ENCODE data around the gene TP53TG5. TPM values are rescaled to one million over a fixed set of nuclear protein-coding genes. Genes with fewer than 3 reads are reported as not detected.

Gene TP53TG5
- total and polyA plus RNA-seq, 2 of the 8 experiments (the other 6 are each of a cell fraction or from before 2014, with no cell fraction given) = not detected

DNA sequence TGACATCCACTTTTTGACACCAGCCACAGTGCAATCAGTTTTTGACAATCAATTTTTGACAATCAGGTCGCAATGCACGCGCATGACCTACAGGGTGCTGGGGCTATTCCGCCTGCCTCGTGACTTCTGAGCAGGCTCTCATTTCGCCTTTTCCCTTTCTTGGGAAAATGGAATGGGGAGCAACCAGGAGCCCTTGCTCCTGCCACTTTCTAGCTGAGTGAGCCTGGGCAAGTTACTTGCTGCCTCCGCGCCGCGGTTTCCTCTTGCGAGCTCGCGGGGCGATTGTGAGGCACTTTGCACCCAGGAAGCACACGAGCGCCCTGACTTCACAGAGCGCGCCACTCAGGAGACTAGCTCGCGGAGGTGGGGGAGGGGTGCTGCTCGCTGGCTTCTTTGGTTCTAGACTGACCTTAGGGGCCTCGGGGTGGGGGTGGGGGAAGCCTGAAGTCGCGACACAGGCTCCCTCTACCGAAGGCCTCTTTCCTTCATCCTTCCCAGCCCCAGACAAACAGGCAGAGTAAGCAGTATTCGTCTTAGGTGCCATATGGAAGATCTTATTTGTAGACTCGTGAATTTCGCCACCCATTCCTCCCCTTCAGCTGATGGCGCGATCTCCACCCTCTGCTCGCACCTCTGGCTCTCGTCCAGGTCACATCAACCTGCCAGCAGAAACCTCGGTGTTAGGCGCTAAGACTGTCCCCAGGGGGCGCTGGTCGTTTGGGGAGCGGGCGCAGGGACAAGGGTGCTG lies 4.6 kb downstream of the TP53TG5 start (continued):
- TF ChIP-seq GTF2F1 (IDR thresholded peaks at IDR 0.05; ENCODE audit: borderline replicate concordance, low read depth, low read length) = no peak
- TF ChIP-seq RAD21 (IDR thresholded peaks at IDR 0.05 in 1 of 2, conservative IDR thresholded peaks at IDR 0.05 in 1 of 2; ENCODE audit: low read depth in 2 of 2, low read length in 2 of 2) = peak; percentile 77 to 85
- no peak for TF ChIP-seq TBP (IDR thresholded peaks at IDR 0.05; ENCODE audit: low read depth, low read length)
- no peak for TF ChIP-seq BRCA1 (IDR thresholded peaks at IDR 0.05; ENCODE audit: low read depth, low read length)
- TF ChIP-seq USF2 (IDR thresholded peaks at IDR 0.05; ENCODE audit: low read length) = no peak
- TF ChIP-seq MAFK (IDR thresholded peaks at IDR 0.05; ENCODE audit: low read depth, low read length) = no peak
- TF ChIP-seq NANOG (IDR thresholded peaks at IDR 0.05; ENCODE audit: insufficient read depth, low read depth, low read length, poor library complexity, severe bottlenecking) = no peak
- TF ChIP-seq SIN3A (conservative IDR thresholded peaks at IDR 0.05 in 1 of 2, IDR thresholded peaks at IDR 0.05 in 1 of 2; ENCODE audit: low read depth in 1 of 2, low read length in 2 of 2) = peak; percentile 37 to 41; a peak in 1 of 4 replicates
- no peak for TF ChIP-seq SIX5 (IDR thresholded peaks at IDR 0.05; ENCODE audit: low read depth, low read length)
- TF ChIP-seq FOSL1 (IDR thresholded peaks at IDR 0.05; ENCODE audit: insufficient read depth, low read depth, low read length) = no peak
- no peak for TF ChIP-seq TAF7 (optimal IDR thresholded peaks at IDR 0.05; ENCODE audit: borderline replicate concordance, low read depth, low read length)
- no peak for TF ChIP-seq BCL11A (IDR thresholded peaks at IDR 0.05; ENCODE audit: low read depth in 2 of 2, low read length in 2 of 2)
- TF ChIP-seq, protein P1, sequence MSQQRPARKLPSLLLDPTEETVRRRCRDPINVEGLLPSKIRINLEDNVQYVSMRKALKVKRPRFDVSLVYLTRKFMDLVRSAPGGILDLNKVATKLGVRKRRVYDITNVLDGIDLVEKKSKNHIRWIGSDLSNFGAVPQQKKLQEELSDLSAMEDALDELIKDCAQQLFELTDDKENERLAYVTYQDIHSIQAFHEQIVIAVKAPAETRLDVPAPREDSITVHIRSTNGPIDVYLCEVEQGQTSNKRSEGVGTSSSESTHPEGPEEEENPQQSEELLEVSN (IDR thresholded peaks at IDR 0.05) = 0 out of 2 replicates have a peak, but pooled peaks have one; percentile 5
- peak; percentile 30 for TF ChIP-seq RBBP5 (IDR thresholded peaks at IDR 0.05; ENCODE audit: borderline replicate concordance, low read depth, low read length)
- no peak for TF ChIP-seq SP4 (IDR thresholded peaks at IDR 0.05; ENCODE audit: low read length)

All from H1 (cell line).